Liver (tissue), 9 donors: ENCODE measurements around the gene PPP6R2. TPM values are rescaled to one million over a fixed set of nuclear protein-coding genes. Genes with fewer than 3 reads are reported as not detected.

Experiments
- DNase-seq: peaks from one replicate; pipeline ENCODE4 v3.0.0-alpha.2; 2017; ENCODE audit warnings: low spot score
- H3K27ac ChIP-seq, 2 donors: one replicate each; pipeline ENCODE4 v1.7.0; 2013; ENCODE audit warnings: inconsistent platforms in 2 of 2, low read length in 2 of 2, control low read depth in 1 of 2, low read depth in 1 of 2, mild to moderate bottlenecking in 1 of 2
- H3K27me3 ChIP-seq, 4 donors: one replicate each; pipeline versions ENCODE4 v1.6.1 to v1.7.0; 2013; ENCODE audit warnings: low read length in 3 of 4, inconsistent platforms in 1 of 4, mild to moderate bottlenecking in 1 of 4, moderate library complexity in 1 of 4; ENCODE audit not compliant: control insufficient read depth in 4 of 4, insufficient read depth in 4 of 4
- H3K36me3 ChIP-seq, 4 donors: one replicate each; pipeline versions ENCODE4 v1.6.1 to v1.7.0; 2013; ENCODE audit warnings: low read length in 3 of 4, mild to moderate bottlenecking in 3 of 4, low read depth in 1 of 4, moderate library complexity in 1 of 4; ENCODE audit not compliant: control insufficient read depth in 4 of 4, insufficient read depth in 3 of 4
- H3K4me1 ChIP-seq, 4 donors: one replicate each; pipeline versions ENCODE4 v1.6.1 to v1.7.0; 2013; ENCODE audit warnings: low read length in 3 of 4, mild to moderate bottlenecking in 3 of 4, moderate library complexity in 1 of 4; ENCODE audit not compliant: control insufficient read depth in 4 of 4, insufficient read depth in 4 of 4
- H3K4me3 ChIP-seq, 3 donors: one replicate each; pipeline versions ENCODE4 v1.6.1 to v1.7.0; 2013; ENCODE audit warnings: low read length in 3 of 3, control low read depth in 1 of 3, low read depth in 1 of 3, mild to moderate bottlenecking in 1 of 3
- H3K9ac ChIP-seq, 2 donors: one replicate each; pipeline ENCODE4 v1.7.0; 2013; ENCODE audit warnings: low read length in 2 of 2, mild to moderate bottlenecking in 2 of 2, moderate library complexity in 2 of 2, control low read depth in 1 of 2, low read depth in 1 of 2
- H3K9me3 ChIP-seq, 4 donors: one replicate each; pipeline versions ENCODE4 v1.6.1 to v1.7.0; 2013; ENCODE audit warnings: low read length in 3 of 4; ENCODE audit not compliant: control insufficient read depth in 4 of 4
- ATF3 ChIP-seq: IDR thresholded peaks from 2 replicates; pipeline ENCODE4 v1.6.1; 2016; ENCODE audit warnings: antibody characterized with exemption
- CTCF ChIP-seq: fragments of 150-350 bp; IDR thresholded peaks from 2 replicates; pipeline ENCODE4 v1.5.1; 2017; ENCODE audit warnings: improper control_type of control experiment, low read depth, low read length; ENCODE audit not compliant: missing input control
- EGR1 ChIP-seq, 2 donors: IDR thresholded peaks; 2 replicates each; pipeline ENCODE4 v1.6.1; 2016 to 2018; ENCODE audit warnings: antibody characterized with exemption in 2 of 2, low read depth in 2 of 2
- FOXA1 ChIP-seq: IDR thresholded peaks from 2 replicates; pipeline ENCODE4 v1.6.1; 2016; ENCODE audit warnings: antibody characterized with exemption
- FOXA2 ChIP-seq: IDR thresholded peaks from 2 replicates; pipeline ENCODE4 v1.6.1; 2016; ENCODE audit warnings: antibody characterized with exemption
- GABPA ChIP-seq, 2 donors: IDR thresholded peaks in 1 of 2; conservative IDR thresholded peaks in 1 of 2; 2 replicates each; pipeline ENCODE4 v1.6.1; 2016; ENCODE audit warnings: antibody characterized with exemption in 2 of 2, mild to moderate bottlenecking in 1 of 2, moderate library complexity in 1 of 2
- HNF4A ChIP-seq, 2 donors: conservative IDR thresholded peaks; 2 replicates each; pipeline ENCODE4 v1.6.1; 2016; ENCODE audit warnings: antibody characterized with exemption in 2 of 2, mild to moderate bottlenecking in 2 of 2
- HNF4G ChIP-seq: IDR thresholded peaks from 2 replicates; pipeline ENCODE4 v1.6.1; 2016; ENCODE audit warnings: antibody characterized with exemption
- JUND ChIP-seq, 2 donors: IDR thresholded peaks; 2 replicates each; pipeline ENCODE4 v1.6.1; 2016; ENCODE audit warnings: antibody characterized with exemption in 2 of 2
- NR2F2 ChIP-seq: IDR thresholded peaks from 2 replicates; pipeline ENCODE4 v1.6.1; 2016; ENCODE audit warnings: antibody characterized with exemption
- RAD21 ChIP-seq, 2 donors: IDR thresholded peaks; 2 replicates each; pipeline ENCODE4 v1.6.1; 2016; ENCODE audit warnings: antibody characterized with exemption in 2 of 2, mild to moderate bottlenecking in 2 of 2
- RXRA ChIP-seq, 2 donors: IDR thresholded peaks; 2 replicates each; pipeline ENCODE4 v1.6.1; 2017 to 2018; ENCODE audit warnings: antibody characterized with exemption in 2 of 2, mild to moderate bottlenecking in 1 of 2
- SP1 ChIP-seq: IDR thresholded peaks from 2 replicates; pipeline ENCODE4 v1.6.1; 2018; ENCODE audit warnings: antibody characterized with exemption, mild to moderate bottlenecking
- TAF1 ChIP-seq: conservative IDR thresholded peaks from 2 replicates; pipeline ENCODE4 v1.6.1; 2016; ENCODE audit warnings: antibody characterized with exemption, mild to moderate bottlenecking
- YY1 ChIP-seq: IDR thresholded peaks from 2 replicates; pipeline ENCODE4 v1.6.1; 2016; ENCODE audit warnings: antibody characterized with exemption, mild to moderate bottlenecking
- ZBTB33 ChIP-seq: IDR thresholded peaks from 2 replicates; pipeline ENCODE4 v1.6.1; 2016; ENCODE audit warnings: antibody characterized with exemption
- WGBS: extraction: QIAGEN DNeasy Blood & Tissue Kit; methylation state at CpG from one replicate; pipeline ENCODE4 v1.1.7; 2013; 5-methylcytosine and 5-hydroxymethylcytosine counted together
- polyA plus RNA-seq, 2 donors: library from polyadenylated mRNA; stranded (reverse) in 1 of 2; unstranded in 1 of 2; fragments of 200-250 nt in 1 of 2; fragments of >200 nt in 1 of 2; fragmentation: Nextera tagmentation in 1 of 2; extraction: Ambion mirVana in 1 of 2; gene quantifications; one replicate each; pipeline versions ENCODE4 v1.2.1 to v1.2.3, GENCODE V29; 2013 to 2015
- total RNA-seq, 2 donors: library from RNA; depleted of rRNA; stranded (reverse); fragments of >200 nt; gene quantifications; one replicate each; pipeline ENCODE4 v1.2.3, GENCODE V29; 2014
- TF ChIP-seq, protein P1 (sequence below): IDR thresholded peaks from 2 replicates; pipeline ENCODE4 v1.6.1; 2016; ENCODE audit warnings: antibody characterized with exemption
- TF ChIP-seq, protein P2 (sequence below): IDR thresholded peaks from 2 replicates; pipeline ENCODE4 v1.6.1; 2016; ENCODE audit warnings: antibody characterized with exemption, mild to moderate bottlenecking
- donor health status: healthy.
- donor health status: healthy.
- donor health status: healthy.
- donor health status: healthy.
- donor health status: healthy.

PPP6R2 gene
- total and polyA plus RNA-seq, 4 donors: 28.8 to 117 (median 47.2) TPM

- WGBS: 91% methylated on average over 13 of the region's 13 CpGs
- Histone ChIP-seq H3K4me1 (no peaks in the 10 kb centered on the region), H3K9me3 (no peaks in the 10 kb centered on the region), H3K9ac (no peak overlapping the region), H3K27me3 (no peaks in the 10 kb centered on the region), H3K36me3 (peaks cover 34 to 82% (median 74%) of the 10 kb centered on the region in 4 donors), H3K4me3 (no peak overlapping the region), H3K27ac (no peak overlapping the region)
- TF ChIP-seq TAF1: no peak
- no peak for TF ChIP-seq JUND (IDR thresholded peaks at IDR 0.05)
- no peak for TF ChIP-seq ATF3
- TF ChIP-seq NR2F2: no peak
- no peak for TF ChIP-seq GABPA (IDR thresholded peaks at IDR 0.05 in 1 of 2, conservative IDR thresholded peaks at IDR 0.05 in 1 of 2)
- TF ChIP-seq RXRA (IDR thresholded peaks at IDR 0.05): no peak
- no peak for TF ChIP-seq HNF4G
- no peak for TF ChIP-seq YY1
- no peak for TF ChIP-seq RAD21 (IDR thresholded peaks at IDR 0.05)
- TF ChIP-seq, protein P1, sequence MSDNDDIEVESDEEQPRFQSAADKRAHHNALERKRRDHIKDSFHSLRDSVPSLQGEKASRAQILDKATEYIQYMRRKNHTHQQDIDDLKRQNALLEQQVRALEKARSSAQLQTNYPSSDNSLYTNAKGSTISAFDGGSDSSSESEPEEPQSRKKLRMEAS: no peak
- TF ChIP-seq ZBTB33: no peak
- TF ChIP-seq HNF4A (conservative IDR thresholded peaks at IDR 0.05): no peak
- TF ChIP-seq EGR1 (IDR thresholded peaks at IDR 0.05; ENCODE audit: low read depth in 2 of 2): no peak
- TF ChIP-seq SP1: no peak
- no peak for DNase-seq
Measured at GRCh38 chr22:50417411-50418210, 74.5 kb downstream of the PPP6R2 start.

DNA sequence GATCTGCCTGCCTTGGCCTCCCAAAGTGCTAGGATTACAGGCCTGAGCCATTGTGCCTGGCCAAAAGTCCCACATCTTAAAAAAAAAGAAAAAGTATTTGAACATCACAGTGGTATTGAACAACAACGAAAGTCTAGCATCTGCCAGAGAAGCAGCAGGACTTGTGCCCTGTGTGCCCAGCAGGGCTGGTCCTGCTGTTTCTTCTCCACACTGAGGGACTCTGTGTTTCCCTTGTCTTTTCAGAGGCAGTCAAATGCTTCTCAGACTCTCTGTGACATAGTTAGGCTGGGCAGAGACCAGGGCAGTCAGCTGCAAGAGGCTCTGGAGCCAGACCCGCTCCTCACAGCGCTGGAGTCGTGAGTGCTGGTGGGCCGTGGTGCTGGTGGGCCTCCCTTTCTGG is 75.5 kb downstream of the PPP6R2 start:
- Histone ChIP-seq H3K4me1 (no peaks in the 10 kb centered on the region), H3K4me3 (no peak overlapping the region), H3K9me3 (no peaks in the 10 kb centered on the region), H3K9ac (no peak overlapping the region), H3K27ac (no peak overlapping the region), H3K36me3 (peaks cover 39 to 91% (median 81%) of the 10 kb centered on the region in 4 donors), H3K27me3 (no peaks in the 10 kb centered on the region)
- WGBS: 93% methylated on average over 5 of the region's 5 CpGs
- TF ChIP-seq FOXA1 (no peak), NR2F2 (no peak), HNF4G (no peak), RAD21 (IDR thresholded peaks at IDR 0.05) (no peak), ZBTB33 (no peak), HNF4A (conservative IDR thresholded peaks at IDR 0.05) (no peak), CTCF (no peak), TAF1 (no peak), JUND (IDR thresholded peaks at IDR 0.05) (no peak), ATF3 (no peak), GABPA (IDR thresholded peaks at IDR 0.05 in 1 of 2, conservative IDR thresholded peaks at IDR 0.05 in 1 of 2) (no peak), FOXA2 (no peak), RXRA (IDR thresholded peaks at IDR 0.05) (no peak), SP1 (no peak)
- TF ChIP-seq, protein P2, sequence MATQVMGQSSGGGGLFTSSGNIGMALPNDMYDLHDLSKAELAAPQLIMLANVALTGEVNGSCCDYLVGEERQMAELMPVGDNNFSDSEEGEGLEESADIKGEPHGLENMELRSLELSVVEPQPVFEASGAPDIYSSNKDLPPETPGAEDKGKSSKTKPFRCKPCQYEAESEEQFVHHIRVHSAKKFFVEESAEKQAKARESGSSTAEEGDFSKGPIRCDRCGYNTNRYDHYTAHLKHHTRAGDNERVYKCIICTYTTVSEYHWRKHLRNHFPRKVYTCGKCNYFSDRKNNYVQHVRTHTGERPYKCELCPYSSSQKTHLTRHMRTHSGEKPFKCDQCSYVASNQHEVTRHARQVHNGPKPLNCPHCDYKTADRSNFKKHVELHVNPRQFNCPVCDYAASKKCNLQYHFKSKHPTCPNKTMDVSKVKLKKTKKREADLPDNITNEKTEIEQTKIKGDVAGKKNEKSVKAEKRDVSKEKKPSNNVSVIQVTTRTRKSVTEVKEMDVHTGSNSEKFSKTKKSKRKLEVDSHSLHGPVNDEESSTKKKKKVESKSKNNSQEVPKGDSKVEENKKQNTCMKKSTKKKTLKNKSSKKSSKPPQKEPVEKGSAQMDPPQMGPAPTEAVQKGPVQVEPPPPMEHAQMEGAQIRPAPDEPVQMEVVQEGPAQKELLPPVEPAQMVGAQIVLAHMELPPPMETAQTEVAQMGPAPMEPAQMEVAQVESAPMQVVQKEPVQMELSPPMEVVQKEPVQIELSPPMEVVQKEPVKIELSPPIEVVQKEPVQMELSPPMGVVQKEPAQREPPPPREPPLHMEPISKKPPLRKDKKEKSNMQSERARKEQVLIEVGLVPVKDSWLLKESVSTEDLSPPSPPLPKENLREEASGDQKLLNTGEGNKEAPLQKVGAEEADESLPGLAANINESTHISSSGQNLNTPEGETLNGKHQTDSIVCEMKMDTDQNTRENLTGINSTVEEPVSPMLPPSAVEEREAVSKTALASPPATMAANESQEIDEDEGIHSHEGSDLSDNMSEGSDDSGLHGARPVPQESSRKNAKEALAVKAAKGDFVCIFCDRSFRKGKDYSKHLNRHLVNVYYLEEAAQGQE: no peak
- TF ChIP-seq, protein P1: no peak
- no peak for DNase-seq
